PC-3 (cell line): Measurements from ENCODE around the gene TMEM169. TPM values are rescaled to one million over a fixed set of nuclear protein-coding genes. Genes with fewer than 3 reads are reported as not detected.

Source experiments
- ATAC-seq: fragments of 200-7000 bp; cut with Tn5 transposase; 2 replicates; pipeline ENCODE4 v1.9.1; 2020; ENCODE audit warnings: mild to moderate bottlenecking, moderate library complexity
- BruUV-seq: library from RNA; stranded (reverse); fragments of 400-500 nt; replicated peaks from 2 replicates; lab custom pipeline; 2021; lab: Mats Ljungman, UMichigan
- CTCF ChIA-PET: fragments of 300-600 bp; sonication (Branson Sonifier 250); formaldehyde crosslinking; loops from one replicate; lab custom pipeline; 2022; ENCODE audit warnings: antibody characterized with exemption; lab: Charles Lee
- POLR2A ChIA-PET: fragments of 300-600 bp; sonication (Branson Sonifier 250); formaldehyde crosslinking; loops from one replicate; lab custom pipeline; 2022; ENCODE audit warnings: antibody characterized with exemption; ENCODE audit not compliant: unreplicated experiment; lab: Charles Lee
- DNase-seq: peaks from one replicate; pipeline ENCODE4 v3.0.0-alpha.2; 2015
- H2AFZ ChIP-seq: fragments of 300-600 bp; sonication (generic); 2 replicates; pipeline ENCODE4 v1.6.0; 2016; ENCODE audit warnings: antibody characterized with exemption, low read length
- H3F3A ChIP-seq: fragments of 300-600 bp; sonication (generic); one replicate; pipeline ENCODE4 v1.6.0; 2017; ENCODE audit warnings: antibody characterized with exemption, low read length, control low read depth, mild to moderate bottlenecking; ENCODE audit not compliant: unreplicated experiment
- H3K27ac ChIP-seq: fragments of 300-600 bp; sonication (generic); 2 replicates; pipeline ENCODE4 v1.5.1; 2016; ENCODE audit warnings: mild to moderate bottlenecking, low read length
- H3K27me3 ChIP-seq: fragments of 300-600 bp; sonication (generic); 2 replicates; pipeline ENCODE4 v1.6.1; 2016; ENCODE audit warnings: low read length, mixed read lengths
- H3K36me3 ChIP-seq: fragments of 300-600 bp; sonication (generic); 2 replicates; pipeline ENCODE4 v1.6.1; 2016; ENCODE audit warnings: low read depth, mixed run types, low read length, mixed read lengths
- H3K4me1 ChIP-seq: fragments of 300-600 bp; sonication (generic); 2 replicates; pipeline ENCODE4 v1.5.1; 2016; ENCODE audit warnings: low read length; ENCODE audit not compliant: insufficient read depth
- H3K4me2 ChIP-seq: fragments of 300-600 bp; sonication (generic); 2 replicates; pipeline ENCODE4 v1.6.0; 2016; ENCODE audit warnings: low read length
- H3K4me3 ChIP-seq: fragments of 300-600 bp; sonication (generic); 2 replicates; pipeline ENCODE4 v1.5.1; 2016; ENCODE audit warnings: mild to moderate bottlenecking, low read length, mixed read lengths
- H3K79me2 ChIP-seq: fragments of 300-600 bp; sonication (generic); 2 replicates; pipeline ENCODE4 v1.6.1; 2017; ENCODE audit warnings: low read length, mixed read lengths
- H3K9ac ChIP-seq: fragments of 300-600 bp; sonication (generic); 2 replicates; pipeline ENCODE4 v1.6.0; 2016; ENCODE audit warnings: mild to moderate bottlenecking, low read length
- H3K9me2 ChIP-seq: fragments of 300-600 bp; sonication (generic); replicated peaks from 2 replicates; pipeline ENCODE4 v1.6.1; 2016; ENCODE audit warnings: mixed run types, low read length, mixed read lengths
- H3K9me3 ChIP-seq: fragments of 300-600 bp; sonication (generic); 2 replicates; pipeline ENCODE4 v1.6.1; 2016; ENCODE audit warnings: low read length, mixed read lengths
- H4K20me1 ChIP-seq: fragments of 300-600 bp; sonication (generic); 2 replicates; pipeline ENCODE4 v1.6.1; 2016; ENCODE audit warnings: low read length, mixed read lengths
- CTCF ChIP-seq: fragments of 300-600 bp; sonication (generic); conservative IDR thresholded peaks from 2 replicates; pipeline ENCODE4 v1.5.1; 2017; ENCODE audit warnings: antibody characterized with exemption, low read depth, mild to moderate bottlenecking, low read length
- EZH2 ChIP-seq: fragments of 300-600 bp; sonication (generic); IDR thresholded peaks from one replicate; pipeline ENCODE4 v1.6.1; 2017; ENCODE audit warnings: antibody characterized with exemption, mild to moderate bottlenecking, low read length; ENCODE audit not compliant: unreplicated experiment
- EZH2phosphoT487 ChIP-seq: fragments of 300-600 bp; sonication (generic); IDR thresholded peaks from 2 replicates; pipeline ENCODE4 v1.6.1; 2018; ENCODE audit warnings: mild to moderate bottlenecking, antibody characterized with exemption, low read length, borderline replicate concordance
- intact Hi-C: fragments of 100-400 bp; cut with micrococcal nuclease; formaldehyde crosslinking; loops from 2 replicates; pipeline ENCODE4 v1.9.0; 2023
- total RNA-seq: library from RNA; depleted of rRNA; stranded (reverse); fragments of >200 nt; gene quantifications from 2 replicates; pipeline ENCODE4 v1.2.3, GENCODE V29; 2014

The TMEM169 gene
- total RNA-seq, 1 experiment from 2014 or later = not detected

GRCh38 chr2:216119146-216119545, 37.4 kb downstream of the TMEM169 start:
- no TSS peak for BruUV-seq
- CTCF ChIA-PET = no interaction called here
- H3K36me3 ChIP-seq = peaks cover 86% of the 10 kb centered on the region

GRCh38 chr2:216119986-216120385, 38.3 kb downstream of the TMEM169 start:
- BruUV-seq = no TSS peak
- no peak overlapping the region for H3K9ac ChIP-seq
- H4K20me1 ChIP-seq = no peaks in the 10 kb centered on the region
- DNase-seq (no peak), ATAC-seq (no peak)
- no peak overlapping the region for H3K4me2 ChIP-seq
- peaks cover 90% of the 10 kb centered on the region for H3K36me3 ChIP-seq
- H3K4me3 ChIP-seq = no peak overlapping the region
- H2AFZ ChIP-seq = no peak overlapping the region
- ChIA-PET POLR2A (no interaction called here), CTCF (no interaction called here)
- H3F3A ChIP-seq = peaks cover 6% of the 10 kb centered on the region
- no peaks in the 10 kb centered on the region for H3K27me3 ChIP-seq
- H3K4me1 ChIP-seq = peaks cover 15% of the 10 kb centered on the region
- H3K79me2 ChIP-seq = peaks cover 61% of the 10 kb centered on the region
- H3K27ac ChIP-seq = no peak overlapping the region
- no peak for TF ChIP-seq CTCF
- no peak for TF ChIP-seq EZH2phosphoT487
- TF ChIP-seq EZH2 = no peak
- intact Hi-C loops = loop anchor here (5.0 to 10.0 kb wide), 2 partner anchors 82 to 375 kb away; partner anchors contain the start of gene RPL37A
- no peaks in the 10 kb centered on the region for H3K9me2 ChIP-seq
- H3K9me3 ChIP-seq = no peaks in the 10 kb centered on the region

More at GRCh38 chr2:216119146-216119545, 37.4 kb downstream of the TMEM169 start:
- H3K9me3 ChIP-seq = no peaks in the 10 kb centered on the region
- no peak overlapping the region for H2AFZ ChIP-seq
- no peak overlapping the region for H3K27ac ChIP-seq
- H3K79me2 ChIP-seq = peaks cover 57% of the 10 kb centered on the region
- no peaks in the 10 kb centered on the region for H3K9me2 ChIP-seq
- TF ChIP-seq EZH2 (no peak), EZH2phosphoT487 (no peak), CTCF (no peak)
- H3K27me3 ChIP-seq = no peaks in the 10 kb centered on the region
- H3F3A ChIP-seq = peaks cover 6% of the 10 kb centered on the region
- ATAC-seq = no peak
- no peak for DNase-seq
- intact Hi-C loops = loop anchor here (10.0 kb wide), 1 partner anchor 376 kb away; the partner anchor contains the start of gene RPL37A
- H4K20me1 ChIP-seq = no peaks in the 10 kb centered on the region
- no peak overlapping the region for H3K9ac ChIP-seq
- POLR2A ChIA-PET = no interaction called here
- H3K4me2 ChIP-seq = no peak overlapping the region
- H3K4me1 ChIP-seq = peaks cover 15% of the 10 kb centered on the region
- H3K4me3 ChIP-seq = no peak overlapping the region

- Histone ChIP-seq H3K4me2 (no peak overlapping the region), H3K27ac (no peak overlapping the region), H3K79me2 (peaks cover 54% of the 10 kb centered on the region), H3K36me3 (peaks cover 90% of the 10 kb centered on the region), H3K27me3 (no peaks in the 10 kb centered on the region), H3F3A (peaks cover 6% of the 10 kb centered on the region), H3K9ac (no peak overlapping the region), H3K4me3 (no peak overlapping the region), H3K9me2 (no peaks in the 10 kb centered on the region), H2AFZ (no peak overlapping the region), H4K20me1 (peaks cover 4% of the 10 kb centered on the region; the same call in 1 of the 2 replicates), H3K9me3 (no peaks in the 10 kb centered on the region), H3K4me1 (peaks cover 5% of the 10 kb centered on the region; the same call in 1 of the 2 replicates)
- ChIA-PET CTCF (no interaction called here), POLR2A (no interaction called here)
- intact Hi-C loops = loop anchor here (5.0 kb wide), 1 partner anchor 81 kb away; no protein-coding TSS in a partner anchor
- ATAC-seq (no peak), DNase-seq (no peak)
- no TSS peak for BruUV-seq
- TF ChIP-seq CTCF (no peak), EZH2 (no peak), EZH2phosphoT487 (no peak)
These were observed 39.5 kb downstream of the TMEM169 start for GRCh38 chr2:216121255-216121654.
